VCaP (cell line): ENCODE results near the gene DCAF4.
"Not testable (repeated sequence)": the region's sequence is repeated elsewhere in the genome, so short reads cannot be mapped to it uniquely, and the experiment has no call there.

Experiments used
- H3K27ac ChIP-seq: fragments of 450-650 bp; 2 replicates; pipeline ENCODE4 v1.5.1; 2017
- CTCF ChIP-seq: fragments of 450-650 bp; conservative IDR thresholded peaks from 2 replicates; pipeline ENCODE4 v1.5.1; 2017; ENCODE audit warnings: mild to moderate bottlenecking, moderate library complexity

The DCAF4 gene

GRCh38 chr14:72996916-72997315, 70.7 kb downstream of the DCAF4 start:
- TF ChIP-seq CTCF = no peak
- H3K27ac ChIP-seq = no peak overlapping the region

GRCh38 chr14:72998252-72998903, 72.1 kb downstream of the DCAF4 start:
- no peak for TF ChIP-seq CTCF

GRCh38 chr14:72999316-72999715, 73.1 kb downstream of the DCAF4 start:
- H3K27ac ChIP-seq = no peak overlapping the region
- no peak for TF ChIP-seq CTCF

More at GRCh38 chr14:72998252-72998903, 72.1 kb downstream of the DCAF4 start:
- no peak overlapping the region for H3K27ac ChIP-seq

GRCh38 chr14:73000073-73000472, 73.8 kb downstream of the DCAF4 start:
- no peak overlapping the region for H3K27ac ChIP-seq
- TF ChIP-seq CTCF = no peak

GRCh38 chr14:73003681-73004080, 77.4 kb downstream of the DCAF4 start:
- TF ChIP-seq CTCF = no peak
- no peak overlapping the region for H3K27ac ChIP-seq

- not testable (repeated sequence) for H3K27ac ChIP-seq
Measured at GRCh38 chr14:73004641-73005040, 78.4 kb downstream of the DCAF4 start.

GRCh38 chr14:73007835-73008234, 81.6 kb downstream of the DCAF4 start:
- no peak overlapping the region for H3K27ac ChIP-seq
- no peak for TF ChIP-seq CTCF

- no peak for TF ChIP-seq CTCF
Measured at GRCh38 chr14:73008501-73008900, 82.2 kb downstream of the DCAF4 start.

More at GRCh38 chr14:73008501-73008900, 82.2 kb downstream of the DCAF4 start:
- H3K27ac ChIP-seq = no peak overlapping the region
